BE2C (cell line): ENCODE measurements around the gene FARSA.

Source experiments
- DNase-seq: peaks from one replicate; pipeline ENCODE4 v3.0.0-alpha.2; 2020
- H3K27me3 ChIP-seq: fragments of 250-450 bp; sonication (Bioruptor Pico); 2 replicates; pipeline ENCODE4 v1.5.1; 2020; ENCODE audit warnings: mild to moderate bottlenecking
- H3K36me3 ChIP-seq: fragments of 250-450 bp; sonication (Bioruptor Pico); 2 replicates; pipeline ENCODE4 v1.5.1; 2020; ENCODE audit warnings: mild to moderate bottlenecking
- H3K4me1 ChIP-seq: fragments of 250-450 bp; sonication (Bioruptor Pico); 2 replicates; pipeline ENCODE4 v1.5.1; 2020
- H3K4me3 ChIP-seq: 2 replicates; pipeline ENCODE4 v1.5.1; 2011; ENCODE audit warnings: low read depth, low read length
- H3K9me3 ChIP-seq: fragments of 250-450 bp; sonication (Bioruptor Pico); 2 replicates; pipeline ENCODE4 v1.5.1; 2020
- TF ChIP-seq, protein P1 (sequence below): IDR thresholded peaks from 2 replicates; pipeline ENCODE4 v1.5.1; 2012; ENCODE audit warnings: mild to moderate bottlenecking, low read depth, low read length

FARSA gene

DNA sequence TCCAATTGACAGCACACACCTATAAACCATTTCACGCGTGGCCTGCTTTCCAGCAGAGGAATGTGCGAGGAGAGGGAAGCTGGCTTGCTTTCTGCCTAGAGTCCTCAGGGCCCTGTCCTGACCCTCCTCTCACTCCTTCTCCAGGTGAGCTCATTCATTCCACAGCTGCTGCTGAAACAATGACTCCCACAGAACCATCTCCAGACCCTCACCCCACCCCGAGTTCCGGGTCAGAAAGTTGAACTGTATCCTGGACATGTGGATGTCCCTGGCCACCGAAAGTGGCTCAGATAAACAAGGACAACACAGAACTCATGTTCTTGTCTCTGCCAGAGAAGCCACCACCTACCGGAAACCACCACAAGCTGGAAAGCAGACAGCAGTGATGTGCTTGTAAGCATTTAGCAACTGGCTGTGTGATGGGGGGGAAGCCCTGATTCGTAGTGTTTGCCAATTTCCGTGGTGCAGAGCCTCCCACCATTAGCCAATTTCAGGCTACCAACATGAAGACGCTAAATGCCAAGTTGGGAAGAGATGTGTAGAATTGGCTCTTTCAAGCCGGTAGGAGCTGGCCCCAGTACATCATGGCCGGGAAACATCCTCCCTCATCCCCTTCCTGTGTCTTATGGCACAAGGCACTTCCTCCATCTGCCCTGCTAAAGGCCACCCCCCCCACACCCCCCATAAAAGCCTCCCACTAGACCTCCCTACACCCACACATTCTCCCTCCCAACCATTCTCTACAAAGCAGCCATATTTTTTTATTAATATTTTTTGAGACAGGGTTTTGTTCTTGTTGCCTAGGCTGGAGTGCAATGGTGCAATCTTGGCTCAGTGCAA is 19.4 kb downstream of the FARSA start:
- H3K4me1 ChIP-seq = peaks cover 11% of the 10 kb centered on the region
- H3K36me3 ChIP-seq = no peaks in the 10 kb centered on the region
- TF ChIP-seq, protein P1, sequence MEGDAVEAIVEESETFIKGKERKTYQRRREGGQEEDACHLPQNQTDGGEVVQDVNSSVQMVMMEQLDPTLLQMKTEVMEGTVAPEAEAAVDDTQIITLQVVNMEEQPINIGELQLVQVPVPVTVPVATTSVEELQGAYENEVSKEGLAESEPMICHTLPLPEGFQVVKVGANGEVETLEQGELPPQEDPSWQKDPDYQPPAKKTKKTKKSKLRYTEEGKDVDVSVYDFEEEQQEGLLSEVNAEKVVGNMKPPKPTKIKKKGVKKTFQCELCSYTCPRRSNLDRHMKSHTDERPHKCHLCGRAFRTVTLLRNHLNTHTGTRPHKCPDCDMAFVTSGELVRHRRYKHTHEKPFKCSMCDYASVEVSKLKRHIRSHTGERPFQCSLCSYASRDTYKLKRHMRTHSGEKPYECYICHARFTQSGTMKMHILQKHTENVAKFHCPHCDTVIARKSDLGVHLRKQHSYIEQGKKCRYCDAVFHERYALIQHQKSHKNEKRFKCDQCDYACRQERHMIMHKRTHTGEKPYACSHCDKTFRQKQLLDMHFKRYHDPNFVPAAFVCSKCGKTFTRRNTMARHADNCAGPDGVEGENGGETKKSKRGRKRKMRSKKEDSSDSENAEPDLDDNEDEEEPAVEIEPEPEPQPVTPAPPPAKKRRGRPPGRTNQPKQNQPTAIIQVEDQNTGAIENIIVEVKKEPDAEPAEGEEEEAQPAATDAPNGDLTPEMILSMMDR = no peak
- no peak for DNase-seq
- H3K27me3 ChIP-seq = no peaks in the 10 kb centered on the region
- no peak overlapping the region for H3K4me3 ChIP-seq
- H3K9me3 ChIP-seq = peaks cover 6% of the 10 kb centered on the region

DNA sequence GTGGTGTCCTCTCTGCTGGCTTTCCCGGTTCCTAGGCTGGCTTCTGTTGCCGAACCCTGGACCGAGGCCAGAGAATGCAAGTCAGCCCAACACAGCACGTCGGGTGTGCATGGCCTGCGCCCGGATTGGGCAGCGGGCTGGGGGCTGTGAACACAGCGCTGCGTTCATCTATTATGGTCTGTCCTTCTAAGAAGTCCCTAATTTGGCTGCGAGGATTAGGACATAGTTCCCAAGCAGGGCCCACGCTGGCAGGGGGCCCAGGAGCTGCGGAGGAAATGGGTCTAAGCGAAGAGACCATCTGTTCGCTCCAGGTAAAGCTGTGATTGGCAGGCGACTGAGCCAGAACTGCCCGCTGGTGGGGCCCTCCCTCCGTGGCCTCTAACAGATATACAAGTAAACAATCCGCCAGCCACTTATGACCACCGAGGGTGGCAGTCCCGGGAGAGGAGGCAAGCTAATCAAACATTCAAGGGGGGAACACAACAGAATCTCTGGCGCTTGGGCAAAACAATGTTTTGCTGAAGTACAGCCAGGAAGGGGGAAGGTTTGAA is 20.4 kb downstream of the FARSA start:
- Histone ChIP-seq H3K9me3 (no peaks in the 10 kb centered on the region), H3K27me3 (no peaks in the 10 kb centered on the region), H3K4me3 (peak overlapping the region; percentile 38), H3K4me1 (peaks cover 11% of the 10 kb centered on the region), H3K36me3 (no peaks in the 10 kb centered on the region)
- DNase-seq = peak; percentile 77
- TF ChIP-seq, protein P1 = no peak

DNA sequence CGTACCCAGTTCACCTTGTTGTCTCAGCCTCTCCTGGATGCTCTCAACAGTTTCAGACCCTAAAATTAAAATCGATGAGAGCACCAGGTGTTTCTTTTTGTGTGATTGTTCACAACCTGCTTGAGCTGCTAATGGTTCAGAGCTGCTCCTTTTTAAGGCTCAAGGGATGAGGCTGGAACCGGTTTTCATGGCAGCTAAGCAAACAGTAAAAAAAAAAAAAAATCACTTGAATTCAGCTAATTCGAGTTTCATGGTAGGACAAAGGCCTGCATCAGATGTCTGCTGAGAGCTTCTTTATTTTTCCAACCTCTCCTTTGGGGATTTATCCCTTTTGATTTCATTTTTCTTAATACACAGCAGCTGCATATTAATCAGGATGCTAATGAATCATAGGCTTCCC is 20.9 kb downstream of the FARSA start:
- Histone ChIP-seq H3K9me3 (no peaks in the 10 kb centered on the region), H3K4me3 (peak overlapping the region; percentile 38), H3K4me1 (peaks cover 11% of the 10 kb centered on the region), H3K36me3 (no peaks in the 10 kb centered on the region), H3K27me3 (no peaks in the 10 kb centered on the region)
- DNase-seq = no peak
- TF ChIP-seq, protein P1 = no peak

DNA sequence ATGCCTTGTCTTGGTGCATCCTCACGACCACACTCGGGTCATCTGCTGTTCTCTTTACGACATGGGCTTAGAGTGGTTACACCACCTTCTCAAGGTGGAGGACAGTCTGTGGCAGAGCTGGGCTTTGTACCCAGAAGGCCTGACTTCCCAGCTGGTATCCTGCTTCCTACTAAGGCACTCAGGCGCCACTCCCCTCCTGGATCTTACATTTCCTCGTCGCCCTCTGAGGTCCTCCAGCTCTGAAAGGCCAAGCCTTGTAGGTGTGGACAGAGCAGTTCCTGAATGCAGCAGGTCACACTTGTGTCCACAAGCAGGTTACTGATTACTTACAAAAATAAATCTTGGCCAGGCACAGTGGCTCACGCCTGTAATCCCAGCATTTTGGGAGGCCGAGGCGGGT is 26.3 kb downstream of the FARSA start:
- Histone ChIP-seq H3K4me3 (no peak overlapping the region), H3K27me3 (no peaks in the 10 kb centered on the region), H3K9me3 (no peaks in the 10 kb centered on the region), H3K4me1 (no peaks in the 10 kb centered on the region), H3K36me3 (no peaks in the 10 kb centered on the region)
- no peak for DNase-seq
- TF ChIP-seq, protein P1 = no peak

DNA sequence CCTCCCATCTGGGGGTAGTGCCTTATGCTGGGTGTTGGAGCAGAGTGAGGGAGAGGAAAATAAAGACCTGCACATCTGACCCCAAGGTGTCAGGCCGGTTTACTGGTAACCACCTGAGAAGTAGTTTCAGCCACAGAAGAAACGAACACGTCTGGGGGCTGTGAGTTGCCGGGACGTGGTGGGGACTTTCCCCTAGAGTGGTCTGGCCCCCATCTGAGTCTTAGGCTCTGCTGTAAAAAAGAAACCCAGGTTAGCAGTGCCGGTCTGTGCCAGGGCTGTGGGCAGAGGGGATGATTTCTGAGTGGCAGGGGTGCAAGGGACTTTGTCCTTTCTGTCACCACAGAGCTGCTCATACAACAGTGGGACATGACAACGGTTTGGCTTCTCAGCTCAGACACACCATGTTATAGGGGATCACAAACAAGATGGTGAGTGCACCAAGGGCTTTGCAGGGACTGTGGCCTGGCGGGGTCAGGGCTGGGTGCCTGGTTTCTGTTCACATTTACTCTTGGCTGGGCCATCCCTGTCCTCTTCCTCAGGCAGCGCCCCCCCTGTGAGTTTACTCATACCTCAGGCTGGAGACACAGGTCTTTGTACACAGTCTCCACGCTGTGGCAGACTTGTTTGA is 33.5 kb downstream of the FARSA start:
- no peak for DNase-seq
- H3K4me1 ChIP-seq = no peaks in the 10 kb centered on the region
- no peaks in the 10 kb centered on the region for H3K36me3 ChIP-seq
- no peaks in the 10 kb centered on the region for H3K27me3 ChIP-seq
- TF ChIP-seq, protein P1 = no peak
- no peaks in the 10 kb centered on the region for H3K9me3 ChIP-seq
- no peak overlapping the region for H3K4me3 ChIP-seq

DNA sequence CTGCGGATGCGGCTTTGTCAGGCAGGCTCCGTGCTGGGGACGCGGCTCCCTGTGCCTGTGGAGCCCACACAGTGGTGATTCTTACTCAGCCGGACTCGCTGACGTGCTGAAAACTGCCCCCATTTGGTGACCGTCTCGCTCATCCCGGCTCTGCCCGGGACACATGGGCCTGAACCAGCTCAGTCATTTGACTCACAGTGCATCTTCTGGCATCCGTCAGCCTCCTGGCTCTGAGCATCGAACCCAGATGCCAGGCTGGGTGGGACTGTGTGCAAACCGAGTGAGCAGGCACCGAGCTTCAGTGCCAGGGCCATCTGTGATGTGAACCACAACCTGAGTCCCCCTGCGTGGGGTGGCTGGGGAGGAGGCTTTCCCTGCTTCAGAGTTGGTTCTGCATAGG is 37.1 kb downstream of the FARSA start:
- no peak for DNase-seq
- Histone ChIP-seq H3K36me3 (no peaks in the 10 kb centered on the region), H3K4me1 (no peaks in the 10 kb centered on the region), H3K4me3 (no peak overlapping the region), H3K9me3 (no peaks in the 10 kb centered on the region), H3K27me3 (no peaks in the 10 kb centered on the region)
- TF ChIP-seq, protein P1 = no peak
